Keratinocyte (primary cell): ENCODE results near the gene ATPAF2. TPM values are rescaled to one million over a fixed set of nuclear protein-coding genes. Genes with fewer than 3 reads are reported as not detected.
"Not testable (repeated sequence)": the region's sequence is repeated elsewhere in the genome, so short reads cannot be mapped to it uniquely, and the experiment has no call there.

Experiments used
- DNase-seq: peaks from one replicate; pipeline ENCODE4 v3.0.0-alpha.2; 2011; ENCODE audit warnings: low read depth, missing footprints, low spot score
- FAIRE-seq: peaks from 2 replicates; lab custom pipeline; 2011; peaks lifted over from hg19 to GRCh38; lab: Jason Lieb, UNC
- H2AFZ ChIP-seq: 2 replicates; pipeline ENCODE4 v1.6.0; 2012; ENCODE audit warnings: low read length, control low read depth, inconsistent platforms; ENCODE audit not compliant: control insufficient read depth
- H3K27ac ChIP-seq: 2 replicates; pipeline ENCODE4 v1.5.1; 2011; ENCODE audit warnings: low read length; ENCODE audit not compliant: control insufficient read depth, insufficient read depth
- H3K27me3 ChIP-seq: 3 replicates; pipeline ENCODE4 v1.6.0; 2011; ENCODE audit warnings: low read length; ENCODE audit not compliant: control insufficient read depth, insufficient read depth; ENCODE audit errors: extremely low read depth
- H3K36me3 ChIP-seq, 2 experiments: 2 replicates in 1 of 2; 3 replicates in 1 of 2; pipeline ENCODE4 v1.5.1; 2011; ENCODE audit warnings: low read length in 2 of 2, mild to moderate bottlenecking in 1 of 2; ENCODE audit not compliant: control insufficient read depth in 2 of 2, insufficient read depth in 2 of 2; ENCODE audit errors: extremely low read depth in 1 of 2
- H3K4me1 ChIP-seq: 3 replicates; pipeline ENCODE4 v1.5.1; 2011; ENCODE audit warnings: low read length; ENCODE audit not compliant: control insufficient read depth, insufficient read depth; ENCODE audit errors: extremely low read depth
- H3K4me2 ChIP-seq: 3 replicates; pipeline ENCODE4 v1.6.0; 2011; ENCODE audit warnings: low read depth, low read length; ENCODE audit not compliant: control insufficient read depth, insufficient read depth; ENCODE audit errors: extremely low read depth
- H3K4me3 ChIP-seq, 3 experiments: fragments of 200-600 bp in 1 of 3; sonication (generic) in 1 of 3; 2 replicates in 2 of 3; 3 replicates in 1 of 3; pipeline ENCODE4 v1.5.1; 2011 to 2016; ENCODE audit warnings: low read length in 3 of 3, mild to moderate bottlenecking in 3 of 3, control low read depth in 2 of 3, inconsistent platforms in 1 of 3, low read depth in 1 of 3, mixed read lengths in 1 of 3, mixed run types in 1 of 3, moderate library complexity in 1 of 3; ENCODE audit not compliant: control insufficient read depth in 2 of 3, insufficient read depth in 2 of 3; ENCODE audit errors: extremely low read depth in 1 of 3
- H3K79me2 ChIP-seq: 2 replicates; pipeline ENCODE4 v1.6.0; 2012; ENCODE audit warnings: low read length; ENCODE audit not compliant: control insufficient read depth, insufficient read depth
- H3K9ac ChIP-seq: 3 replicates; pipeline ENCODE4 v1.6.0; 2011; ENCODE audit warnings: low read length; ENCODE audit not compliant: control insufficient read depth, insufficient read depth; ENCODE audit errors: extremely low read depth
- H3K9me1 ChIP-seq: 3 replicates; pipeline ENCODE4 v1.6.0; 2011; ENCODE audit warnings: low read length; ENCODE audit not compliant: control insufficient read depth, insufficient read depth; ENCODE audit errors: extremely low read depth
- H3K9me3 ChIP-seq: 2 replicates; pipeline ENCODE4 v1.5.1; 2012; ENCODE audit warnings: low read depth, low read length; ENCODE audit not compliant: control insufficient read depth
- H4K20me1 ChIP-seq: 3 replicates; pipeline ENCODE4 v1.6.0; 2011; ENCODE audit warnings: low read length; ENCODE audit not compliant: control insufficient read depth, insufficient read depth; ENCODE audit errors: extremely low read depth
- EZH2 ChIP-seq: IDR thresholded peaks from one replicate; pipeline ENCODE4 v1.6.1; 2012; ENCODE audit warnings: inconsistent platforms, mild to moderate bottlenecking, low read length, moderate library complexity
- dilution Hi-C: fragments of 300-500 bp; cut with MboI; formaldehyde crosslinking; loops from one replicate; pipeline ENCODE4 v1.7.0; 2020; ENCODE audit warnings: low sequenced_read_pairs; ENCODE audit not compliant: extremely low pct_ligation_motif_present
- polyA plus RNA-seq, 5 experiments: library from polyadenylated mRNA; depleted of rRNA in 3 of 5; stranded (reverse) in 3 of 5; stranded (forward) in 1 of 5; unstranded in 1 of 5; fragments of >200 nt; gene quantifications; 1 replicate in 1 of 5; 2 replicates in 3 of 5; 3 replicates in 1 of 5; pipeline versions ENCODE4 v1.2.1 to v1.2.3, GENCODE V29; 2011 to 2012; ENCODE audit warnings: missing spikeins in 2 of 5, low read depth in 1 of 5, low replicate concordance in 1 of 5
- TF ChIP-seq, protein P1 (sequence below), 3 experiments: IDR thresholded peaks in 1 of 3; conservative IDR thresholded peaks in 1 of 3; optimal IDR thresholded peaks in 1 of 3; 2 replicates in 2 of 3; 3 replicates in 1 of 3; pipeline versions ENCODE3 to v1.5.1; 2011; ENCODE audit warnings: low read length in 3 of 3, mild to moderate bottlenecking in 3 of 3, moderate library complexity in 2 of 3, control low read depth in 1 of 3, inconsistent platforms in 1 of 3; ENCODE audit not compliant: insufficient read depth in 2 of 3; ENCODE audit errors: extremely low read depth in 1 of 3

The ATPAF2 gene
- polyA plus RNA-seq, 1 donor (not counting 4 experiments of a cell fraction or from before 2014, with no cell fraction given): 24.4 TPM

DNA sequence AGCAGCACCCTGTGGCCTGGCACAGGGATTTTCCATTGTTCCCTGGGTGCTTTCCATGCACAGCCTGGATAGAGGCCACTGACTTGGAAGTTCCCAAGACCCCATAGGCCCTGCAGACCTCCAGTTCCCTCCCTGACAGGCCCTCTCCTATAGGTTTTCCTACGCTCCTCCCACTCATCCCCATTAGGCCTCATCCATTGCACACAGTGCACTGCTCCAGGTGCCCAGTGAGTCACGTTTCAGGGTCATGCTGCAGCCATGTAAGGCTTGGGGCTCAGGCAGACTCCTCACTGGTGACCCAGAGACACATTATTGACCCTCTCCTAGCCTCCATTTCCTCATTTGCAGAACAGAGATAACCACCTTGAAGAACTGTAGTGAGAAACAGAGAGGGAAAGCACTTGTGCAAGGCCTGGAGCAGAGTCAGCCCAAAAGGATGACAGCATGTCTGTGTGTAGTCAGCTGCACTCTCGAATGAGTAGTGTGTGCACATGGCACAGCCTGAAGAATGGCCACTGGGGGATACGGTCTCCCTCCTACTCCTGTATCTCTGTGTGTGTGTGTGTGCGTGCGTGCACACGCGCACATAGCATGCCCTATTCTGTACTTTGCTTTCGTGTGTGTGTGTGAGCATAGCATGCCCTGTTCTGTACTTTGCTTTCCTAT is 39.5 kb downstream of the ATPAF2 start:
- DNase-seq (no peak), FAIRE-seq (no peak)
- Histone ChIP-seq H3K4me1 (peaks cover 8% of the 10 kb centered on the region), H3K36me3 (no peaks in the 10 kb centered on the region), H4K20me1 (no peaks in the 10 kb centered on the region), H3K4me2 (no peak overlapping the region), H3K9ac (no peak overlapping the region), H3K9me1 (no peaks in the 10 kb centered on the region), H3K27me3 (no peaks in the 10 kb centered on the region), H3K27ac (no peak overlapping the region), H2AFZ (no peak overlapping the region), H3K4me3 (no peak overlapping the region), H3K79me2 (no peaks in the 10 kb centered on the region), H3K9me3 (no peaks in the 10 kb centered on the region)
- no peak for TF ChIP-seq EZH2
- TF ChIP-seq, protein P1, sequence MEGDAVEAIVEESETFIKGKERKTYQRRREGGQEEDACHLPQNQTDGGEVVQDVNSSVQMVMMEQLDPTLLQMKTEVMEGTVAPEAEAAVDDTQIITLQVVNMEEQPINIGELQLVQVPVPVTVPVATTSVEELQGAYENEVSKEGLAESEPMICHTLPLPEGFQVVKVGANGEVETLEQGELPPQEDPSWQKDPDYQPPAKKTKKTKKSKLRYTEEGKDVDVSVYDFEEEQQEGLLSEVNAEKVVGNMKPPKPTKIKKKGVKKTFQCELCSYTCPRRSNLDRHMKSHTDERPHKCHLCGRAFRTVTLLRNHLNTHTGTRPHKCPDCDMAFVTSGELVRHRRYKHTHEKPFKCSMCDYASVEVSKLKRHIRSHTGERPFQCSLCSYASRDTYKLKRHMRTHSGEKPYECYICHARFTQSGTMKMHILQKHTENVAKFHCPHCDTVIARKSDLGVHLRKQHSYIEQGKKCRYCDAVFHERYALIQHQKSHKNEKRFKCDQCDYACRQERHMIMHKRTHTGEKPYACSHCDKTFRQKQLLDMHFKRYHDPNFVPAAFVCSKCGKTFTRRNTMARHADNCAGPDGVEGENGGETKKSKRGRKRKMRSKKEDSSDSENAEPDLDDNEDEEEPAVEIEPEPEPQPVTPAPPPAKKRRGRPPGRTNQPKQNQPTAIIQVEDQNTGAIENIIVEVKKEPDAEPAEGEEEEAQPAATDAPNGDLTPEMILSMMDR (optimal IDR thresholded peaks at IDR 0.05 in 1 of 3, IDR thresholded peaks at IDR 0.05 in 1 of 3, conservative IDR thresholded peaks at IDR 0.05 in 1 of 3; ENCODE audit: extremely low read depth in 1 of 3, insufficient read depth in 2 of 3, low read length in 3 of 3): no peak
- dilution Hi-C loops: no loop called here

- no peak for FAIRE-seq
- peaks cover 9% of the 10 kb centered on the region for H3K4me1 ChIP-seq
- TF ChIP-seq, protein P1 (optimal IDR thresholded peaks at IDR 0.05 in 1 of 3, IDR thresholded peaks at IDR 0.05 in 1 of 3, conservative IDR thresholded peaks at IDR 0.05 in 1 of 3; ENCODE audit: extremely low read depth in 1 of 3, insufficient read depth in 2 of 3, low read length in 3 of 3): no peak
- no peak for TF ChIP-seq EZH2
Measured at GRCh38 chr17:17998934-17999333, 40.0 kb downstream of the ATPAF2 start.

DNA sequence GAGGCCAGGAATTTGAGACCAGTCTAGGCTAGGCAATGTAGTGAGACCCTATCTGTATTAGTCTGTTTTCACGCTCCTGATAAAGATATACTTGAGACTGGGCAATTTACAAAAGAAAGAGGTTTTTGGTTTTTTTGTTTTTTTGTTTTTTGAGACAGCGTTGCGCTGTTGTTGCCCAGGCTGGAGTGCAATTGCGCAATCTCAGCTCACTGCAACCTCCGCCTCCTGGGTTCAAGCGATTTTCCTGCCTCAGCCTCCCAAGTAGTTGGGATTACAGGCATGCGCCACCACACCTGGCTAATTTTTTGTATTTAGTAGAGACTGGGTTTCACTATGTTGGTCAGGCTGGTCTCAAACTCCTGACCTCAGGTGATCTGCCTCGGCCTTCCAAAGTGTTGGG is 43.1 kb downstream of the ATPAF2 start:
- H3K27me3 ChIP-seq, FAIRE-seq, H3K27ac ChIP-seq, H3K4me2 ChIP-seq, H4K20me1 ChIP-seq, H3K9ac ChIP-seq, dilution Hi-C loops, H3K9me1 ChIP-seq, H2AFZ ChIP-seq, H3K79me2 ChIP-seq, DNase-seq, H3K36me3 ChIP-seq, H3K4me3 ChIP-seq, H3K9me3 ChIP-seq: not testable (repeated sequence)
- H3K4me1 ChIP-seq: peaks cover 14% of the 10 kb centered on the region

More at GRCh38 chr17:17998934-17999333, 40.0 kb downstream of the ATPAF2 start:
- no peaks in the 10 kb centered on the region for H3K36me3 ChIP-seq
- H3K9me1 ChIP-seq: no peaks in the 10 kb centered on the region
- H3K9me3 ChIP-seq: no peaks in the 10 kb centered on the region
- H4K20me1 ChIP-seq: no peaks in the 10 kb centered on the region
- no peak for DNase-seq
- H2AFZ ChIP-seq: no peak overlapping the region
- no peaks in the 10 kb centered on the region for H3K27me3 ChIP-seq
- H3K9ac ChIP-seq: no peak overlapping the region
- no peak overlapping the region for H3K4me3 ChIP-seq
- no peak overlapping the region for H3K27ac ChIP-seq
- dilution Hi-C loops: no loop called here
- H3K79me2 ChIP-seq: no peaks in the 10 kb centered on the region
- H3K4me2 ChIP-seq: no peak overlapping the region
